HEK293T (cell line): ENCODE data around the gene CCDC85B.

ENCODE experiments used
- CTCF ChIA-PET: fragments of 350-600 bp; formaldehyde crosslinking; extraction: SDS; loops from one replicate; lab custom pipeline; 2021; ENCODE audit warnings: antibody characterized with exemption, inconsistent platforms; lab: Yijun Ruan, JAX
- POLR2A ChIA-PET: fragments of 350-600 bp; formaldehyde crosslinking; extraction: SDS; loops from one replicate; lab custom pipeline; 2020; ENCODE audit warnings: antibody characterized with exemption, inconsistent platforms; lab: Yijun Ruan, JAX
- DNase-seq: peaks from one replicate; pipeline ENCODE4 v3.0.0; 2012; ENCODE audit warnings: mixed read lengths; ENCODE audit errors: extremely low spot score
- ARNT ChIP-seq: fragments of 450-650 bp; IDR thresholded peaks from 2 replicates; pipeline ENCODE4 v1.6.1; 2017; ENCODE audit warnings: mild to moderate bottlenecking
- BHLHE40 ChIP-seq: fragments of 450-650 bp; IDR thresholded peaks from 2 replicates; pipeline ENCODE4 v1.6.1; 2016; ENCODE audit warnings: mild to moderate bottlenecking, moderate library complexity, borderline replicate concordance
- CTBP1 ChIP-seq: fragments of 450-650 bp; IDR thresholded peaks from 2 replicates; pipeline ENCODE4 v1.6.1; 2016; ENCODE audit warnings: borderline replicate concordance
- ELF4 ChIP-seq: fragments of 450-650 bp; IDR thresholded peaks from 2 replicates; pipeline ENCODE4 v1.6.1; 2017; ENCODE audit warnings: antibody characterized with exemption
- FOXA1 ChIP-seq: fragments of 450-650 bp; IDR thresholded peaks from 2 replicates; pipeline ENCODE4 v1.6.1; 2016; ENCODE audit warnings: mild to moderate bottlenecking
- FOXK2 ChIP-seq: fragments of 450-650 bp; IDR thresholded peaks from 2 replicates; pipeline ENCODE4 v1.6.1; 2016; ENCODE audit warnings: mild to moderate bottlenecking
- FOXM1 ChIP-seq: fragments of 450-650 bp; IDR thresholded peaks from 2 replicates; pipeline ENCODE4 v1.6.1; 2017; ENCODE audit warnings: mild to moderate bottlenecking, borderline replicate concordance
- HDGF ChIP-seq: fragments of 450-650 bp; IDR thresholded peaks from 2 replicates; pipeline ENCODE4 v1.6.1; 2017; ENCODE audit warnings: antibody characterized with exemption, borderline replicate concordance
- L3MBTL2 ChIP-seq: fragments of 450-650 bp; conservative IDR thresholded peaks from 2 replicates; pipeline ENCODE4 v1.6.1; 2016; ENCODE audit warnings: mild to moderate bottlenecking
- LEF1 ChIP-seq: fragments of 450-650 bp; IDR thresholded peaks from 2 replicates; pipeline ENCODE4 v1.6.1; 2017; ENCODE audit warnings: mild to moderate bottlenecking, borderline replicate concordance
- NFRKB ChIP-seq: fragments of 450-650 bp; IDR thresholded peaks from 2 replicates; pipeline ENCODE4 v1.6.1; 2016; ENCODE audit warnings: mild to moderate bottlenecking, moderate library complexity
- PKNOX1 ChIP-seq: fragments of 450-650 bp; IDR thresholded peaks from 2 replicates; pipeline ENCODE4 v1.6.1; 2016
- SP1 ChIP-seq: fragments of 450-650 bp; IDR thresholded peaks from 2 replicates; pipeline ENCODE4 v1.6.1; 2017
- SUZ12 ChIP-seq: fragments of 450-650 bp; IDR thresholded peaks from 2 replicates; pipeline ENCODE4 v1.6.1; 2016; ENCODE audit warnings: mild to moderate bottlenecking
- TARDBP ChIP-seq: fragments of 450-650 bp; IDR thresholded peaks from 2 replicates; pipeline ENCODE4 v1.6.1; 2016
- ZNF384 ChIP-seq: fragments of 450-650 bp; IDR thresholded peaks from 2 replicates; pipeline ENCODE4 v1.6.1; 2016

CCDC85B gene

GRCh38 chr11:65849366-65849765 is 41.1 kb upstream of the CCDC85B start:
- TF ChIP-seq PKNOX1: no peak
- TF ChIP-seq CTBP1: no peak
- TF ChIP-seq ARNT: no peak
- TF ChIP-seq L3MBTL2: no peak
- no peak for TF ChIP-seq BHLHE40
- TF ChIP-seq FOXM1: no peak
- TF ChIP-seq HDGF: no peak
- no peak for TF ChIP-seq TARDBP
- TF ChIP-seq ELF4: no peak
- TF ChIP-seq SUZ12: no peak
- no peak for TF ChIP-seq FOXK2
- no peak for TF ChIP-seq LEF1
- no peak for TF ChIP-seq ZNF384
- TF ChIP-seq FOXA1: no peak
- TF ChIP-seq SP1: no peak
- no peak for TF ChIP-seq NFRKB
- ChIA-PET POLR2A (interaction anchor here (0.9 to 7.1 kb wide), 3 partner anchors 11 to 138 kb away, joined by 3 to 44 read pairs (median 5); partner anchors contain the start of genes KAT5 and MUS81), CTCF (interaction anchor here (1.0 to 3.4 kb wide), 2 partner anchors 11 to 35 kb away, joined by 3 to 19 read pairs; partner anchors contain the start of gene MUS81)
- DNase-seq: no peak

- DNase-seq: no peak
- TF ChIP-seq TARDBP (no peak), BHLHE40 (no peak), NFRKB (no peak), FOXK2 (no peak), LEF1 (no peak), PKNOX1 (no peak), L3MBTL2 (no peak), ZNF384 (no peak), SP1 (no peak), FOXA1 (no peak), SUZ12 (no peak), HDGF (no peak), ELF4 (no peak), FOXM1 (no peak), CTBP1 (no peak), ARNT (no peak)
- CTCF ChIA-PET: interaction anchor here (1.1 to 3.4 kb wide), 2 partner anchors 10 to 35 kb away, joined by 3 to 19 read pairs; partner anchors contain the start of gene MUS81
- POLR2A ChIA-PET: interaction anchor here (0.9 to 7.1 kb wide), 3 partner anchors 10 to 138 kb away, joined by 3 to 44 read pairs (median 5); partner anchors contain the start of genes KAT5 and MUS81
Measured at GRCh38 chr11:65849771-65850216, 40.7 kb upstream of the CCDC85B start.

GRCh38 chr11:65850217-65851082 is 40.0 kb upstream of the CCDC85B start:
- POLR2A ChIA-PET: interaction anchor here (0.6 to 7.1 kb wide), 4 partner anchors 10 to 139 kb away, joined by 3 to 44 read pairs (median 6); partner anchors contain the start of genes FIBP, KAT5 and MUS81
- CTCF ChIA-PET: interaction anchor here (1.1 to 3.4 kb wide), 2 partner anchors 10 to 34 kb away, joined by 3 to 19 read pairs; partner anchors contain the start of gene MUS81
- no peak for DNase-seq

GRCh38 chr11:65851083-65851579 is 39.3 kb upstream of the CCDC85B start:
- ChIA-PET CTCF (interaction anchor here (1.0 to 3.4 kb wide), 2 partner anchors 9 kb away, joined by 3 to 19 read pairs; partner anchors contain the start of gene MUS81), POLR2A (interaction anchor here (0.6 to 7.1 kb wide), 3 partner anchors 9 to 133 kb away, joined by 3 to 44 read pairs (median 6); partner anchors contain the start of genes FIBP and MUS81)
- peak; percentile 55 for DNase-seq
- TF ChIP-seq ZNF384: no peak
- no peak for TF ChIP-seq SP1
- TF ChIP-seq BHLHE40: no peak
- no peak for TF ChIP-seq SUZ12
- no peak for TF ChIP-seq ELF4
- no peak for TF ChIP-seq L3MBTL2
- no peak for TF ChIP-seq ARNT
- no peak for TF ChIP-seq FOXM1
- TF ChIP-seq PKNOX1: no peak
- no peak for TF ChIP-seq FOXK2
- no peak for TF ChIP-seq LEF1
- no peak for TF ChIP-seq CTBP1
- no peak for TF ChIP-seq NFRKB
- no peak for TF ChIP-seq HDGF
- no peak for TF ChIP-seq FOXA1
- TF ChIP-seq TARDBP: no peak

More at GRCh38 chr11:65850217-65851082, 40.0 kb upstream of the CCDC85B start:
- TF ChIP-seq LEF1: no peak
- TF ChIP-seq SP1: no peak
- TF ChIP-seq FOXK2: no peak
